Trophoblast cell (in vitro differentiated cells and primary cell): ENCODE measurements around the gene ANK2.

ENCODE experiments used
- DNase-seq, 2 donors: peaks; one replicate each; pipeline ENCODE4 v3.0.0-alpha.2; 2016
- H2AFZ ChIP-seq: 2 replicates; pipeline ENCODE4 v1.6.1; 2013; ENCODE audit warnings: low read length, moderate library complexity, mild to moderate bottlenecking; ENCODE audit not compliant: insufficient read depth, poor library complexity
- H2AK5ac ChIP-seq: 2 replicates; pipeline ENCODE4 v1.6.1; 2013; ENCODE audit warnings: mild to moderate bottlenecking, low read length
- H2BK120ac ChIP-seq: 2 replicates; pipeline ENCODE4 v1.6.1; 2013; ENCODE audit warnings: low read length, mild to moderate bottlenecking, moderate library complexity; ENCODE audit not compliant: insufficient read depth, poor library complexity
- H2BK12ac ChIP-seq: 2 replicates; pipeline ENCODE4 v1.6.1; 2013; ENCODE audit warnings: mild to moderate bottlenecking, low read length, moderate library complexity
- H2BK5ac ChIP-seq: 2 replicates; pipeline ENCODE4 v1.6.1; 2013; ENCODE audit warnings: low read length, low read depth, moderate library complexity, mild to moderate bottlenecking; ENCODE audit not compliant: poor library complexity
- H3K14ac ChIP-seq: 2 replicates; pipeline ENCODE4 v1.6.1; 2013; ENCODE audit warnings: mild to moderate bottlenecking, low read length
- H3K18ac ChIP-seq: 2 replicates; pipeline ENCODE4 v1.6.1; 2013; ENCODE audit warnings: mild to moderate bottlenecking, low read length
- H3K23ac ChIP-seq: 2 replicates; pipeline ENCODE4 v1.6.1; 2013; ENCODE audit warnings: low read length
- H3K27ac ChIP-seq: 2 replicates; pipeline ENCODE4 v1.5.1; 2013; ENCODE audit warnings: low read depth, mild to moderate bottlenecking, inconsistent platforms, low read length, moderate library complexity
- H3K27me3 ChIP-seq: 2 replicates; pipeline ENCODE4 v1.6.1; 2013; ENCODE audit warnings: inconsistent platforms, mild to moderate bottlenecking, low read length, moderate library complexity; ENCODE audit not compliant: insufficient read depth
- H3K36me3 ChIP-seq, 2 experiments: 1 replicate in 1 of 2; 2 replicates in 1 of 2; pipeline ENCODE4 v1.6.1; 2013; ENCODE audit warnings: low read length in 2 of 2, mild to moderate bottlenecking in 2 of 2, moderate library complexity in 1 of 2; ENCODE audit not compliant: insufficient read depth in 2 of 2, control insufficient read depth in 1 of 2
- H3K4ac ChIP-seq: 2 replicates; pipeline ENCODE4 v1.6.1; 2013; ENCODE audit warnings: low read depth, mild to moderate bottlenecking, low read length, moderate library complexity
- H3K4me1 ChIP-seq, 2 experiments: 1 replicate in 1 of 2; 2 replicates in 1 of 2; pipeline ENCODE4 v1.6.1; 2013; ENCODE audit warnings: low read length in 2 of 2, mild to moderate bottlenecking in 2 of 2, moderate library complexity in 1 of 2; ENCODE audit not compliant: insufficient read depth in 2 of 2, control insufficient read depth in 1 of 2
- H3K4me2 ChIP-seq: 2 replicates; pipeline ENCODE4 v1.6.1; 2013; ENCODE audit warnings: inconsistent platforms, mild to moderate bottlenecking, low read length, moderate library complexity
- H3K4me3 ChIP-seq: 2 replicates; pipeline ENCODE4 v1.5.1; 2013; ENCODE audit warnings: mild to moderate bottlenecking, low read depth, low read length, inconsistent platforms
- H3K79me1 ChIP-seq: one replicate; pipeline ENCODE4 v1.6.1; 2013; ENCODE audit warnings: low read length
- H3K79me2 ChIP-seq: 2 replicates; pipeline ENCODE4 v1.6.1; 2013; ENCODE audit warnings: low read length, mild to moderate bottlenecking; ENCODE audit not compliant: control insufficient read depth, insufficient read depth, poor library complexity
- H3K9ac ChIP-seq: 2 replicates; pipeline ENCODE4 v1.6.1; 2013; ENCODE audit warnings: mild to moderate bottlenecking, low read length
- H3K9me3 ChIP-seq: 2 replicates; pipeline ENCODE4 v1.6.1; 2013; ENCODE audit warnings: low read depth, mild to moderate bottlenecking, control low read depth, inconsistent platforms, low read length; ENCODE audit not compliant: insufficient read depth
- H4K12ac ChIP-seq: 2 replicates; pipeline ENCODE4 v1.6.1; 2013; ENCODE audit warnings: low read depth, mild to moderate bottlenecking, low read length, moderate library complexity
- H4K8ac ChIP-seq: 2 replicates; pipeline ENCODE4 v1.6.1; 2013; ENCODE audit warnings: low read depth, mild to moderate bottlenecking, low read length, moderate library complexity
- H4K91ac ChIP-seq: one replicate; pipeline ENCODE4 v1.6.1; 2013; ENCODE audit warnings: low read depth, mild to moderate bottlenecking, low read length, moderate library complexity
- WGBS: extraction: QIAGEN DNeasy Blood & Tissue Kit; methylation state at CpG from one replicate; pipeline ENCODE4 v1.1.7; 2013; ENCODE audit warnings: missing lambda C conversion rate; ENCODE audit not compliant: insufficient read length, insufficient coverage; ENCODE audit errors: extremely low coverage; 5-methylcytosine and 5-hydroxymethylcytosine counted together

ANK2 gene

GRCh38 chr4:113007151-113007550, 42.3 kb upstream of the ANK2 start:
- Histone ChIP-seq H3K4me3 (no peak overlapping the region), H3K4me1 (peaks cover 0 to 2% of the 10 kb centered on the region in 2 experiments), H3K79me2 (no peaks in the 10 kb centered on the region), H3K79me1 (no peaks in the 10 kb centered on the region), H2AK5ac (no peak overlapping the region), H3K4me2 (no peak overlapping the region), H2BK5ac (no peak overlapping the region), H3K18ac (no peak overlapping the region), H3K27me3 (no peaks in the 10 kb centered on the region), H2BK12ac (no peak overlapping the region), H2AFZ (no peak overlapping the region), H3K9ac (no peak overlapping the region), H3K14ac (no peak overlapping the region), H2BK120ac (no peak overlapping the region), H4K12ac (no peak overlapping the region), H4K8ac (no peak overlapping the region), H3K27ac (no peak overlapping the region), H3K4ac (no peak overlapping the region), H3K9me3 (no peaks in the 10 kb centered on the region), H3K23ac (no peak overlapping the region), H4K91ac (no peak overlapping the region), H3K36me3 (no peaks in the 10 kb centered on the region)
- WGBS: no CpG with 5 or more reads among the region's 5 CpGs
- DNase-seq: no peak

- Histone ChIP-seq H3K4me3 (no peak overlapping the region), H2BK120ac (no peak overlapping the region), H3K79me2 (no peaks in the 10 kb centered on the region), H3K36me3 (no peaks in the 10 kb centered on the region), H2AK5ac (no peak overlapping the region), H2AFZ (no peak overlapping the region), H4K91ac (no peak overlapping the region), H3K4me1 (peaks cover 0 to 2% of the 10 kb centered on the region in 2 experiments), H3K27ac (no peak overlapping the region), H3K9me3 (no peaks in the 10 kb centered on the region), H3K9ac (no peak overlapping the region), H3K79me1 (no peaks in the 10 kb centered on the region), H3K4me2 (no peak overlapping the region), H4K12ac (no peak overlapping the region), H3K18ac (no peak overlapping the region), H2BK12ac (no peak overlapping the region), H3K23ac (no peak overlapping the region), H3K27me3 (no peaks in the 10 kb centered on the region), H3K14ac (no peak overlapping the region), H4K8ac (no peak overlapping the region), H3K4ac (no peak overlapping the region), H2BK5ac (no peak overlapping the region)
- DNase-seq: no peak
These were observed 41.3 kb upstream of the ANK2 start for GRCh38 chr4:113008135-113008534.

DNA sequence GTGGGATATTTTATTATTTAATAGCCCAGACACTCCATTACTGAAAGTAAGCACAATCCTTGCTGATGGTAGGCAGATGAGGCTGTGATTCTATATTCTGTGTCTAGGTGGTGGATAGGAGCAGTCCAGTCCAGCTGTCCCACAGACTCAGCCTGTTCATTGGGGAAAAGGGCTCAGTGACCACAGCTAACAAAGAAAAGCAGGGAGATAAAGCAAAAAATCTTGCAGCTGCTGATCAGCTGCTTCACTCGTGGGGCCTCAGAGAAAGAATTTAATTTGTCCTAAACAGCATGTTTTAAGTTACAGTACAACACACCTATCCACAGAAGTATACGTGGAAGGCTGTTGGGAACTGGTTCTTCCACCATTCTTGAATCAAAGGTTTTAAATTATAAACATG, 40.7 kb upstream of the ANK2 start:
- no peaks in the 10 kb centered on the region for H3K27me3 ChIP-seq
- no peak overlapping the region for H3K14ac ChIP-seq
- no CpG with 5 or more reads among the region's 2 CpGs for WGBS
- no peak overlapping the region for H2BK12ac ChIP-seq
- H3K23ac ChIP-seq: no peak overlapping the region
- no peaks in the 10 kb centered on the region for H3K79me2 ChIP-seq
- no peaks in the 10 kb centered on the region for H3K9me3 ChIP-seq
- peaks cover 0 to 2% of the 10 kb centered on the region in 2 experiments for H3K4me1 ChIP-seq
- H2AFZ ChIP-seq: no peak overlapping the region
- H3K27ac ChIP-seq: no peak overlapping the region
- H3K4ac ChIP-seq: no peak overlapping the region
- no peak overlapping the region for H2BK120ac ChIP-seq
- H3K4me3 ChIP-seq: no peak overlapping the region
- H3K79me1 ChIP-seq: no peaks in the 10 kb centered on the region
- H3K36me3 ChIP-seq: no peaks in the 10 kb centered on the region
- no peak overlapping the region for H4K91ac ChIP-seq
- H4K12ac ChIP-seq: no peak overlapping the region
- DNase-seq: no peak
- no peak overlapping the region for H2AK5ac ChIP-seq
- no peak overlapping the region for H3K9ac ChIP-seq
- no peak overlapping the region for H3K4me2 ChIP-seq
- H2BK5ac ChIP-seq: no peak overlapping the region
- no peak overlapping the region for H3K18ac ChIP-seq
- no peak overlapping the region for H4K8ac ChIP-seq

DNA sequence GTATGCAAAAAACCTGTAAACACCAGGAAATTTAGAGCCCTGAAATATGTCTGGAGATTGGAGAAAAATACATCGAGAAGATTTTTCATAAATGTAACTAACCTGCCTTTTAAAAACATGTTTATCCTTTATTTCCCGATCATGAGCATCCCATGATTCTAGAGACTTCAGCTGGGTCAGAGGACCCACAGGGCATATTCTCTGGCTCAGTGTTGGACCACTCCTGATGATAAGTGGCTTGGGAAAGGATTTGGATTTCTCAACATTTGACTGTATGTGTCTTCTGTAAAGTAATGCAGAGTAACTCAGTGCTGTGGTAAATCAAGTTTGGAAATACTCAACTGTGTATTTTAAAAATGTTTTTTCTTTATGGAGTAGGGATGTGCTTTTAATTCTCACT, 40.0 kb upstream of the ANK2 start:
- H3K27ac ChIP-seq: no peak overlapping the region
- H3K18ac ChIP-seq: no peak overlapping the region
- no peak overlapping the region for H3K14ac ChIP-seq
- H4K12ac ChIP-seq: no peak overlapping the region
- H4K91ac ChIP-seq: no peak overlapping the region
- no peak for DNase-seq
- H2BK120ac ChIP-seq: no peak overlapping the region
- H3K4me1 ChIP-seq: peaks cover 0 to 2% of the 10 kb centered on the region in 2 experiments
- H3K4me3 ChIP-seq: no peak overlapping the region
- H3K36me3 ChIP-seq: no peaks in the 10 kb centered on the region
- no peak overlapping the region for H2AK5ac ChIP-seq
- no peaks in the 10 kb centered on the region for H3K79me1 ChIP-seq
- no peaks in the 10 kb centered on the region for H3K79me2 ChIP-seq
- no peak overlapping the region for H3K23ac ChIP-seq
- no peak overlapping the region for H2BK5ac ChIP-seq
- no CpG with 5 or more reads among the region's 2 CpGs for WGBS
- no peaks in the 10 kb centered on the region for H3K27me3 ChIP-seq
- no peak overlapping the region for H2BK12ac ChIP-seq
- no peak overlapping the region for H3K4me2 ChIP-seq
- no peak overlapping the region for H3K4ac ChIP-seq
- no peak overlapping the region for H2AFZ ChIP-seq
- no peak overlapping the region for H4K8ac ChIP-seq
- no peak overlapping the region for H3K9ac ChIP-seq
- no peaks in the 10 kb centered on the region for H3K9me3 ChIP-seq
